ENCODE measurements around the gene C10orf105. TPM values are rescaled to one million over a fixed set of nuclear protein-coding genes. Genes with fewer than 3 reads are reported as not detected.

Gene C10orf105
- total and polyA plus RNA-seq, 2 of the 8 experiments (the other 6 are each of a cell fraction or from before 2014, with no cell fraction given): 0.71 to 0.73 TPM

GRCh38 chr10:71724539-71724938 is 5.0 kb upstream of the C10orf105 start:
- H2BK15ac ChIP-seq (ENCODE audit: low read length): no peak overlapping the region
- peaks cover 0 to 9% (median 5%) of the 10 kb centered on the region in 4 experiments; a peak in 6 of 7 replicates for H3K4me1 ChIP-seq (replicated peaks in 1 of 4; ENCODE audit: control insufficient read depth in 3 of 4, insufficient read depth in 4 of 4, low read length in 3 of 4)
- no peak overlapping the region for H3K14ac ChIP-seq (ENCODE audit: insufficient read length)
- H2BK5ac ChIP-seq (ENCODE audit: low read depth, low read length): no peak overlapping the region
- no peak overlapping the region for H3K56ac ChIP-seq (replicated peaks; ENCODE audit: insufficient read length, low read depth, low read length)
- no peak overlapping the region for H2BK20ac ChIP-seq (ENCODE audit: low read length)
- no peaks in the 10 kb centered on the region for H4K20me1 ChIP-seq (replicated peaks in 1 of 2; ENCODE audit: control insufficient read depth in 1 of 2, insufficient read depth in 2 of 2, low read length in 2 of 2)
- ChIA-PET POLR2A (ENCODE audit: partially characterized antibody) (no interaction called here), CTCF (ENCODE audit: partially characterized antibody) (interaction anchor here (0.6 to 4.9 kb wide), 12 partner anchors 8 to 1615 kb away, joined by 3 to 23 read pairs (median 8); partner anchors contain the start of gene VSIR)
- H4K5ac ChIP-seq (ENCODE audit: insufficient read length, low read depth, low read length): no peak overlapping the region
- H3K23ac ChIP-seq (ENCODE audit: insufficient read length): no peak overlapping the region
- FAIRE-seq (no peak), DNase-seq (ENCODE audit: low read depth in 1 of 2, low spot score in 2 of 2) (no peak)
- WGBS, 2 experiments (ENCODE audit: extremely low coverage in 1 of 2, insufficient coverage in 1 of 2, insufficient read length in 1 of 2, insufficient replicate concordance in 2 of 2, low coverage in 1 of 2, low lambda C conversion rate in 2 of 2, missing lambda C conversion rate in 1 of 2): 97% methylated on average over 6 of the region's 6 CpGs; no CpG with 5 or more reads in 1 of the 2 experiments
- H2AK5ac ChIP-seq (ENCODE audit: low read depth, low read length): no peak overlapping the region
- peaks cover 0 to 6% (median 0%) of the 10 kb centered on the region in 4 experiments; a peak in 2 of 7 replicates for H3K27me3 ChIP-seq (replicated peaks in 1 of 4; ENCODE audit: control insufficient read depth in 3 of 4, extremely low read depth in 1 of 4, insufficient read depth in 3 of 4, low read length in 3 of 4)
- H3K36me3 ChIP-seq (ENCODE audit: control insufficient read depth in 2 of 4, insufficient read depth in 4 of 4, low read length in 3 of 4): no peaks in the 10 kb centered on the region
- H3K9me3 ChIP-seq (ENCODE audit: insufficient read depth in 2 of 2, low read depth in 1 of 2, low read length in 1 of 2): no peaks in the 10 kb centered on the region
- H2BK120ac ChIP-seq (replicated peaks; ENCODE audit: low read depth, low read length): no peak overlapping the region
- no peaks in the 10 kb centered on the region for H3K79me2 ChIP-seq (ENCODE audit: control insufficient read depth in 1 of 2, insufficient read depth in 2 of 2, low read length in 2 of 2)
- H3K18ac ChIP-seq (ENCODE audit: extremely low read depth, low read length): no peak overlapping the region
- no peak overlapping the region for H3K27ac ChIP-seq (ENCODE audit: low read depth, low read length)
- no peak overlapping the region for H2AFZ ChIP-seq (ENCODE audit: low read length)
- no peaks in the 10 kb centered on the region for H3K79me1 ChIP-seq (ENCODE audit: low read depth, low read length)
- H2BK12ac ChIP-seq (ENCODE audit: low read depth, low read length): no peak overlapping the region
- no peak overlapping the region for H4K8ac ChIP-seq (ENCODE audit: extremely low read depth, insufficient read depth, low read length)
- no peak overlapping the region for H3K4ac ChIP-seq (replicated peaks; ENCODE audit: insufficient read length, low read depth, low read length)
- H4K91ac ChIP-seq (replicated peaks; ENCODE audit: insufficient read length, low read length): no peak overlapping the region
- H3K4me2 ChIP-seq (ENCODE audit: insufficient read depth in 1 of 2, low read depth in 2 of 2, low read length in 2 of 2): no peak overlapping the region
- peaks cover 2% of the 10 kb centered on the region; the same call in 1 of the 2 replicates for H3K23me2 ChIP-seq (ENCODE audit: low read depth, low read length)
- H3K9ac ChIP-seq (replicated peaks in 1 of 4; ENCODE audit: extremely low read depth in 1 of 4, low read depth in 3 of 4, low read length in 3 of 4): no peak overlapping the region
- no peak overlapping the region for H3K4me3 ChIP-seq (ENCODE audit: extremely low read depth in 1 of 4, insufficient read depth in 2 of 4, low read depth in 3 of 4, low read length in 4 of 4)
- TF ChIP-seq SRF (IDR thresholded peaks at IDR 0.05; ENCODE audit: low read depth, low read length): no peak
- TF ChIP-seq KDM5A (IDR thresholded peaks at IDR 0.05; ENCODE audit: low read length): no peak
- no peak for TF ChIP-seq PHF8 (conservative IDR thresholded peaks at IDR 0.05; ENCODE audit: low read depth, low read length)
- no peak for TF ChIP-seq JUN (IDR thresholded peaks at IDR 0.05; ENCODE audit: low read depth, low read length)
- no peak for TF ChIP-seq CTBP2 (IDR thresholded peaks at IDR 0.05; ENCODE audit: borderline replicate concordance, insufficient read depth, insufficient read length, low read length)
- no peak for TF ChIP-seq ASH2L (IDR thresholded peaks at IDR 0.05; ENCODE audit: low read length)
- no peak for TF ChIP-seq CHD2 (IDR thresholded peaks at IDR 0.05; ENCODE audit: low read length)
- TF ChIP-seq ATF2 (IDR thresholded peaks at IDR 0.05; ENCODE audit: low read length): no peak
- no peak for TF ChIP-seq TBP (IDR thresholded peaks at IDR 0.05; ENCODE audit: low read depth, low read length)
- no peak for TF ChIP-seq TAF1 (IDR thresholded peaks at IDR 0.05; ENCODE audit: low read depth, low read length)
- no peak for TF ChIP-seq CEBPB (IDR thresholded peaks at IDR 0.05; ENCODE audit: low read depth, low read length)
- TF ChIP-seq GTF2F1 (IDR thresholded peaks at IDR 0.05; ENCODE audit: borderline replicate concordance, low read depth, low read length): no peak
- no peak for TF ChIP-seq MAFK (IDR thresholded peaks at IDR 0.05; ENCODE audit: low read depth, low read length)
